RWPE1 (cell line): ENCODE measurements around the gene CTIF.

Experiments
- CTCF ChIA-PET: fragments of 350-600 bp; sonication (Branson Sonifier 250); formaldehyde crosslinking; extraction: SDS; loops from one replicate; lab custom pipeline; 2021; lab: Yijun Ruan, JAX
- POLR2A ChIA-PET: fragments of 400-600 bp; formaldehyde crosslinking; extraction: SDS; loops from one replicate; lab custom pipeline; 2020; ENCODE audit warnings: antibody characterized with exemption; ENCODE audit not compliant: low non-redundant PET; lab: Yijun Ruan, JAX
- DNase-seq: peaks from one replicate; pipeline ENCODE4 v3.0.0; 2012; ENCODE audit warnings: low spot score
- H3K27ac ChIP-seq: fragments of 450-650 bp; 2 replicates; pipeline ENCODE4 v1.5.1; 2017
- TF ChIP-seq, protein P1 (sequence below): fragments of 450-650 bp; conservative IDR thresholded peaks from 2 replicates; pipeline ENCODE4 v1.5.1; 2017; ENCODE audit warnings: low read depth, mild to moderate bottlenecking

CTIF gene

DNA sequence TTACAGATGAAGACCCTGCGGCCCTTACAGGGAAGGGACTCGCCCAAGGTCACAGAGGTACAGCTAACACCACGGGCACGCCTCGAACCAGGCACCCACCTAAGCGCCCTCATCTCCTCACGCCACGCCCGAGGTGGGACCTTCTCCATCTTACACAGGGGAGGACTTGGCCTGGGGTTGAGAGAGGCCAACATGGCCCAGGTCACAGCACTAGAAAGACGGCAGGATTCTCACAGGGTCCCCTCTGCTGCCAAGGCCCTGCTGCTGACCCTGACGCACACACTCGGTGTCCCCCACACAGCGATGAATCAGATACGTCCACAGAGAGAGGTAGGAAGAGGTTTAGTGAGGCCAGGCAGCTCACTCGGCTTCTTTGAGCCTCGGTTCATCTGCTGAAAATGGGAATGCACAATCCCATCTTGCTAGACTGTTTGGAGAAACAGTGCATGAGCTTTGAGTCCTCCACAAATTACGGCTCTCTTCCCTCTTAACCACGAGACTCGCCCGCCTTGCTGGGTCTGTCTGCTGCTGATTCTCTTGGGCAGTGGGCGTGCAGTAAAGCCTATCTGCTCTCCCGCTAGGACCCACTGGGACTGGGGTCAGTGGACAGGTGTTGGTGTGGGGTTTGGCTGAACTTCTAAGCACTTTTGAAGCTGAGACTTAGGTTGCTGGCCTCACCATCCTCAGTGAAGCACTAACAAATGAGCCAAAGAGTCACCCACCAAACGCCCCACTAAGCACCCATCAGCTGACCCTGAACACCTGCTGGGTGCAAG lies 332.7 kb downstream of the CTIF start:
- CTCF ChIA-PET: no interaction called here
- TF ChIP-seq, protein P1, sequence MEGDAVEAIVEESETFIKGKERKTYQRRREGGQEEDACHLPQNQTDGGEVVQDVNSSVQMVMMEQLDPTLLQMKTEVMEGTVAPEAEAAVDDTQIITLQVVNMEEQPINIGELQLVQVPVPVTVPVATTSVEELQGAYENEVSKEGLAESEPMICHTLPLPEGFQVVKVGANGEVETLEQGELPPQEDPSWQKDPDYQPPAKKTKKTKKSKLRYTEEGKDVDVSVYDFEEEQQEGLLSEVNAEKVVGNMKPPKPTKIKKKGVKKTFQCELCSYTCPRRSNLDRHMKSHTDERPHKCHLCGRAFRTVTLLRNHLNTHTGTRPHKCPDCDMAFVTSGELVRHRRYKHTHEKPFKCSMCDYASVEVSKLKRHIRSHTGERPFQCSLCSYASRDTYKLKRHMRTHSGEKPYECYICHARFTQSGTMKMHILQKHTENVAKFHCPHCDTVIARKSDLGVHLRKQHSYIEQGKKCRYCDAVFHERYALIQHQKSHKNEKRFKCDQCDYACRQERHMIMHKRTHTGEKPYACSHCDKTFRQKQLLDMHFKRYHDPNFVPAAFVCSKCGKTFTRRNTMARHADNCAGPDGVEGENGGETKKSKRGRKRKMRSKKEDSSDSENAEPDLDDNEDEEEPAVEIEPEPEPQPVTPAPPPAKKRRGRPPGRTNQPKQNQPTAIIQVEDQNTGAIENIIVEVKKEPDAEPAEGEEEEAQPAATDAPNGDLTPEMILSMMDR: no peak
- no peak for DNase-seq
- peak overlapping the region; percentile 70; the same call in 1 of the 2 replicates for H3K27ac ChIP-seq
- POLR2A ChIA-PET: no interaction called here

GRCh38 chr18:48872234-48873145 lies 333.7 kb downstream of the CTIF start:
- DNase-seq: no peak
- TF ChIP-seq, protein P1: no peak
- peak overlapping the region; percentile 70; the same call in 1 of the 2 replicates for H3K27ac ChIP-seq
- ChIA-PET CTCF (no interaction called here), POLR2A (no interaction called here)

DNA sequence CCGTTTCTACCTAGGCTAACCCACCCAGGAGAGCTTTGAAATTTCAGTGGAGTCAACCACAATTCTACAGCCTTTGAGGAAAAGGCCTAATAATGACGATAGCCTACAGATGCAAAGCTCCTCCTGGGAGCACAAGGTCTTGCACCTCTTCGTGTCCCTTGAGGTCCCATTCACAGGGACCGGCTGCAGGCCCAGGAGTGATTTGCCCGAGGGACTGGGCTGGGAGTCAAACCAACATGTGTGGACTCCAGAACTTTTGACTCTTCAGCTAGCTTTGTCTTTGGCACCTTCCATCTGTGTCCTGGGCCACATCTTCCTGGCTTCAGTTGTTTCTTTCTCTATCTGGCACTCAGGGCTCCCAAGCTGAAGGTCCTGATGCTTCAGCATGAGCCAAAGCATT lies 335.4 kb downstream of the CTIF start:
- CTCF ChIA-PET: interaction anchor here (0.7 kb wide), 1 partner anchor 39 kb away, joined by 3 read pairs; no protein-coding TSS in a partner anchor
- TF ChIP-seq, protein P1: no peak
- DNase-seq: no peak
- POLR2A ChIA-PET: interaction anchor here (0.6 kb wide), 1 partner anchor 61 kb away, joined by 3 read pairs; no protein-coding TSS in a partner anchor
- peak overlapping the region; percentile 70; the same call in 1 of the 2 replicates for H3K27ac ChIP-seq

DNA sequence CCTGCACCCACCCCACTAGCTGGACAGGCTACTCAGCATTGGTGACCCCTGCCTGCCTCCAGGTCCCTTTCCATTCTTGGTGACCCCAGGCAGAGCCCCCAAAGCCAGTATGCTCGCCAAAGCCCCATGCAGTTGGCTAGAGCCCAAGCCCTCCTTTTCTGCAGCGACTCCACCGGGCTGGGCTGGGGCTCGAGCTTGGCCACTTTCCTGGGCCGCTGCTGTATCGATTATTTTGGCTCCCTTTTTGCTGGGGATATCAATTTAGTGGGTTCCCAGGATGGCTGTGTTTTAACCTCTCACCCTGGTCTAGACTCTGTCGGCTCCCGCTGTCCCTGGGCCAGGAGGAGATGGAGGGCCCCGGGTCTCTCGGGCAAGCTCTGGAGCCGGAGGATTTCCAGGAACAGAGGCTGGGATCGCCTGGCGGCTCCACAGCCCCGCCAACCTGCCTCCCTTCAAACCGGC lies 335.9 kb downstream of the CTIF start:
- peak overlapping the region; percentile 70; the same call in 1 of the 2 replicates for H3K27ac ChIP-seq
- ChIA-PET POLR2A (no interaction called here), CTCF (interaction anchor here (0.7 kb wide), 1 partner anchor 38 kb away, joined by 3 read pairs; no protein-coding TSS in a partner anchor)
- no peak for DNase-seq
- TF ChIP-seq, protein P1: no peak

DNA sequence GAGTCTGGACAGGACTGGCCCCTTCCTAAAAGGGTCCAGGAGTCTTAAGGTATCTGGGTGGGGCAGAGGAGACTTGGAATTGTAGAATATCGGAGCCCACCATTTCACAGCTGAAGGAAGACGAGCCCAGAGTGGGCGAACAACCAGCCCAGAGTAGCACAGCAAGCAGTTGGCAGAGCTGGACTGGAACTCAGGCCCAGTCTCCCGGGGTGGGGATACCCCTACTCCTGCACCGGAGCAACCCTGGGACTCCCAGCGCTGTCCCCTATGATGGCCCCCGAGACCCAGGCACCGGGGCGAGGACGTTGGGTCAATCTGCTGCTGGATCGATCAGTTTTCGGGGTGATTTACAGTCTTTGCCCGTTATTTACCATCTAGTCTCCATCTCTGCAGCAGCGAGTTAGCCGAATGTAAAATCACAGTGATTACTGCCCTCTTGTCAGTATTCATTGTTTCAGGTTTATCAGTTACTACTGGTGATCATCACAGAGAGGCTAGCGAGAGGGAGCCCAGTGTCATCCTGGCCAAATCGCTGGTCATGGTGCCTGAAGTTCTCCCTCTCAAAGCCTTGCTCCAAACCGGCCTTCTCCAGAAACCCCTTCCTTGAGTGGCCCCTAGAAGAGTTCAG lies 336.6 kb downstream of the CTIF start:
- POLR2A ChIA-PET: no interaction called here
- TF ChIP-seq, protein P1: no peak
- peak overlapping the region; percentile 70 for H3K27ac ChIP-seq
- no peak for DNase-seq
- CTCF ChIA-PET: no interaction called here
